ENCODE results near the gene ZNF292.
A peak's percentile ranks its signal among the peaks of the same experiment; 100 is the strongest.
"Not testable (repeated sequence)": the region's sequence is repeated elsewhere in the genome, so short reads cannot be mapped to it uniquely, and the experiment has no call there.

The ZNF292 gene

DNA sequence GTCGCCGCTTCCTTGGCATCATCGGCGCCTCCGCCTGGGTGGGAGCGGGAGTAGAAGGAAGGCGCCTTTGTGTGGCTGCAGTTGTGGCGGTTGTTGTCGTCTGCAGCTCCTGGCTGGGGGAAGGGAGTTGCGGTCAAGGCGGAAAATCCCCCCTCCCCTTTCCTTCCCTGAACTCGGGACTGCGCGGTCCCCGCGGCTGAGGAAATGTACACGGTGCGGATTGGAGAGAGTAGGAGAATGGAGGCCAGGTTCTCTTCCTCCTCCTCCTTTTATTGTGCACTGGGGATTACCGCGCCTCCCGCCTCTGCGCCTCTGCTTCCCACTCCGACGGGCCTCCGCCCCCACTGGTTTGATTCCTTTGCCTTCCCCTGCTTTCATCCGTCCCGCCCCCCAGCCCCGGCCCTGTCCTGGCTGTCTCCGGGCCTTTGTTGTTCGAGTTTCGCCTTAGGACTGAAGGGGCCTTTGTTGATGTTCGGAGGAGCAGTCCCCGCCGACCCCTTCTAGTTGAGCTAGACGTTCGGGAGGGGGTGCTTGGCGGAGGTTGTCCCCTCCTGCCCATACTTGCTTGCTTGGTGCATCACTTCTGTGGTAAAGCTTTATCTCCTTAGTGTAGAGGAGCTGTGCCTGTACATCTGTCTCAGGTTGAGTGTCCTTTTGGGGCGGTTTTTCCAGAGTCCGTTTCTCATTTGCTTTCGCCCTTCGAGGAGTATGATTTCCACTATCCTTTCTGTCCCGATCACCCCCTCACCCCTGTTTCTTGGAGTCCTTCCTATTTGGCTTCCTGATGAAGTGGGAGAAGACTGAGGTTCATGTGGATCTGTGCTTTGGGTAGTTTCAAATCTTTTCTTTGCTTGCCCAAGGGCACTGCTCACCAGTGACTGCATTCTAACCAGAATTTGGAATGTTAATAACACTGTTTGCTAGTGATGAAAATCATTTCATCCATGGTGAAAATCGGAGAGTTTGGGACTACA is 764 bp downstream of the ZNF292 start:
- intact Hi-C loops (cut with DNase I) = loop anchor here (5.0 to 10.0 kb wide), 3 partner anchors 169 to 316 kb away; partner anchors contain the start of genes CFAP206, GJB7, SLC35A1 and SMIM8
- DNase-seq = peak in 9 of 10 donors; percentile 32 to 86 (median 39)

DNA sequence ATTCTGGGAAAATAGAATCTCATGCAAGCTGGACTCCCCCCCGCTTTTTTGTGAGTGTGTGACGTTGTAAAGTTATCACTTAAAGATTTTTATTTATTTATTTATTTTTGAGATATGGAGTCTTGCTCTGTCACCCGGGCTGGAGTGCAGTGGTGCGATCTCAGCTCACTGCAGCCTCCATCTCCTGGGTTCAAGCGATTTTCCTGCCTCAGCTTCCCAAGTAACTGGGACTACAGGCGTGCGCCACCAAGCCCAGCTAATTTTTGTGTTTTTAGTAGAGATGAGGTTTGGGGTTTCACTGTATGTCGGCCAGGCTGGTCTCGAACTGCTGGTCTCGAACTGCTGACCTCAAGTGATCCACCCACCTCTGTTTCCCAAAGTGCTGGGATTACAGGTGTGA is 2.2 kb downstream of the ZNF292 start:
- not testable (repeated sequence) for DNase-seq

DNA sequence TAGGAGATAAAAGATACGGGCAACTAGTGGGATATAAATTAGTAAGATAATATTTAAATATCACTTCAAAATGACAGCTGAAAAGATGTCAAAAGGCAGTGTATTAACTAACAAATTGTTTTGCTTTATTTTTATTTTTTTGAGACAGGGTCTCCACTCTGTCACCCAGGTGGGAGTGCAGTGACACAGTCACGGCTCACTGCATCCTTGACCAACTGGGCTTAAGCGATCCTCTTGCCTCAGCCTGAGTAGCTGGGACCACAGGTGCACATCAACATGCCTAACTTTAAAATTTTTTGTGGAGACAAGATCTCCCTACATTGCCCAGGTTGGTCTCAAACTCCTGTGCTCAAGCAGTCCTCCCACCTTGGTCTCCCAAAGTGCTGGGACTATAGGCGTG is 5.9 kb downstream of the ZNF292 start:
- intact Hi-C loops (cut with DNase I) = no loop called here
- no peak for DNase-seq

More for the DNA sequence above, 2.2 kb downstream of the ZNF292 start:
- intact Hi-C loops (cut with DNase I) = loop anchor here (5.0 to 10.0 kb wide), 3 partner anchors 167 to 315 kb away; partner anchors contain the start of genes CFAP206, GJB7, SLC35A1 and SMIM8

GRCh38 chr6:87164004-87164403 is 8.6 kb downstream of the ZNF292 start:
- intact Hi-C loops (cut with DNase I) = no loop called here
- DNase-seq = no peak

GRCh38 chr6:87164506-87164905 is 9.1 kb downstream of the ZNF292 start:
- intact Hi-C loops (cut with DNase I) = no loop called here
- no peak for DNase-seq

DNA sequence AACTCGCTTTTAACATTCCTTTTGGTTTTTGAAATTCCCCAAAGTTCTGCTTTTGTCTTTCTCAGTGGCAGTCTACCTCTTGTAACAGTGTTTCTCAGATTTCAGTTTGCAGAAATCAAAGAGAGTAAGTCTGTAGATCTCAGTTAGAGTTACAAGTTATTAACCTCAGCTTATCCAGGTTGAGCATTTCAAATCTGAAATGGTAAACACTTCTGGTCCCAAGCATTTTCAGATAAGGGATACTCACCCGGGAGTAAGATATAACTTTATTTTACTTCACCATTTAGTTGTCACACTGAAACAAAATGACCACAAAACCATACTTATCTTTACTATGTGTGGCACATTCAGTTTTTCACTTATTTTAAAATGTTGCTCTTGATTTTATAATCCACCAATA is 9.8 kb downstream of the ZNF292 start:
- no peak for DNase-seq
- intact Hi-C loops (cut with DNase I) = no loop called here

DNA sequence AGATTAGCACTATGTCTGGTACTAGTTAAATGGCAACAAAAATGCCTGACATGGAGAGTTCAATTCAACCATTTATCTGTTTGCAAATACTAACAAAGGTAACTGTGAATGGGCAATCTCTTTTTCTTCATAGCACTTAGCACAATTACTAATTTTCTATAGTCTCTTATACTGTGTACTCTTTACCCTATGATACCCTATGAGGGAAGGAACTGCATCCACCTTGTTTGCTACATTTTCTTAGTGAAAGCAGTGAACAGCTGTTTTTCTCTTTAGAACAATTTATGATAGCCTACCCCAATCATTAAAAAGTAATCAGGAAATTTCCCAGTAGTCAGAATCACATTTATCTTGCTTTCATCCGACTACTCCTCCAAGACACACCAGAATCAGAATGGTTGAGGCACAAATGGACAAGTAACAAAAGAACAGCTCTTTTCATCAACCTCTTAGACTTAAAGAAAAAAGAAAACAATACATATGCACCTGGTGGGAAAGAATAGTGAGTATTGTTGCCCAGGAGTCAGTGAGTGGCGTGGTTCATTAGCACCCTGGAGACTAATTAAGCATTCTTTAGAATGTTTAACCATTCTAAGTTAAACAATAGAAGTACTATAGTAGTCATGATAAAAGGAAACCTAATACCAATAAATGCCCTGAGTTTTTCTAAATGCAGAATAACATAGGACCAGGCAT is 16.7 kb downstream of the ZNF292 start:
- intact Hi-C loops (cut with DNase I) = no loop called here
- no peak for DNase-seq

DNA sequence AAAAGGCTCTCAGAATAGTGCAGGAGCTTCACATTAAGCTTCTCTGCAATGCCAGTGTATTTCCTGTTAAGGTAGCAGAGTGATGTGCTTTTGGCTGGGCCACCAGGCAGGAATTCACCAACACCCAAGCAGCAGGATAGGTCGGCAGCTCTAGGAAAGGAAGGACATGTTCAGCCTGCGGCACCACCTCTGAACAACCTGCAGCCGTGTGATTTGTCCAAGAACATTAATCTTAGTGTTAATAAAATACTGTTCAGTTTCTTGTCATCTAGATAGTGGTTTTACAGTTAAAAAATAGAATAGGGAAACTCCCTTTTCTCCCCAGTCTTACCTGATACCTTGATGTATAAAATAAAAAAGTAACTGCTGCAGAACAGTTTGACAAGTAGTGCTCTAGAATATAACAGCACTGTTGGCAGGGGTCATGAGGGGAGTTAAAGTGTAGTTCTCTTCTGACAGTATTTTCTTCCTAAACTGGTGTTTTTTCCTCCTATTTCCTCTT is 18.8 kb downstream of the ZNF292 start:
- intact Hi-C loops (cut with DNase I) = no loop called here
- no peak for DNase-seq

- intact Hi-C loops (cut with DNase I) = no loop called here
- no peak for DNase-seq
These were observed 21.1 kb downstream of the ZNF292 start for GRCh38 chr6:87176493-87176892.

DNA sequence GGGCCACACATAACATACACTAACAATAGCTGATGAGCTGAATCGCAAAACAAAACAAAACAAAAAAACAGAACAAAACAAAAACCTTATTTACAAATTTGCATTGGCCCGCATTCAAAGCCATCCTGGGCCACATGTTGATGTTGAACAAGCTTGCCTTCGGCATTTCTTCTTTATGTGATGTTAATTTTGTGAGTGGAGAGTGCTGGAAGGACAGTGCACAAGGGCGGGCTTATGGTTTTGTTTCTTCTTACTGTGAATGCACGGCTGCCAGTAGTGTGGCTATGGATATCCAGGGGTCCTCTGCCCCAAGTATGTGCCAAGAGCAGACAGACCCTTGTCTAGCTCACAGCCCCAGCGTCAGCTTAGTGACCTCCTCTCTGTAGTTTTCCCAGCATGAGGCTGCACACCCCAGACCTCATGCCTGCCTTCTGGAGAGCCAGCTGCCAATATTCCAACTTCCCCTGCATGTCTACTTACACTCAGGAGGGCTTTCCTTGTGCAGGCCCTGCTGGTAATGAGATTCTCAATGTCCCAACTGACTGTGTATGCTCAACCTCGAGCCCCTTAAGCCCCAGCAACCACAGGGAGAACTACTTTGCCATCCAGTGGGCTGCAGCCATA is 24.9 kb downstream of the ZNF292 start:
- intact Hi-C loops (cut with DNase I) = no loop called here
- DNase-seq = no peak

GRCh38 chr6:87181903-87182302 is 26.5 kb downstream of the ZNF292 start:
- no peak for DNase-seq
- intact Hi-C loops (cut with DNase I) = no loop called here

DNA sequence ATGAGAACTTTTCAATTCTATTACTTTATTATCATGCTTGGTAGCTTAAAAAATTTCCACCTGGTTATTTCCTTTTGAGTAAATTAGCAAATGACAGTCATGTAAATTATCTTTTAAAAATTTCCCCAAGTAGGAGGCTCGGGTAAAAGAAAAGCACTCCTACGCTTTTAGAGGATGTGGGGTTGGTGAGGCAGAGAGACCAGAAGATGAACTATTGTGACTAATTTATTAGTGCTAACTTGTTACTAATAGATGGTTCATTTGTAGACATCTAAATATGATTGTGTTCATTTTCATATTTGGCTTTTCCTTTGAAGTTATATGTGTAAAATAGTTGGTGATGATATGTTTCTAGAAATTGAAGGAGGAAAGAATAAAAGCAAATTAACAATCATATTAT is 27.0 kb downstream of the ZNF292 start:
- intact Hi-C loops (cut with DNase I) = no loop called here
- DNase-seq = no peak

DNA sequence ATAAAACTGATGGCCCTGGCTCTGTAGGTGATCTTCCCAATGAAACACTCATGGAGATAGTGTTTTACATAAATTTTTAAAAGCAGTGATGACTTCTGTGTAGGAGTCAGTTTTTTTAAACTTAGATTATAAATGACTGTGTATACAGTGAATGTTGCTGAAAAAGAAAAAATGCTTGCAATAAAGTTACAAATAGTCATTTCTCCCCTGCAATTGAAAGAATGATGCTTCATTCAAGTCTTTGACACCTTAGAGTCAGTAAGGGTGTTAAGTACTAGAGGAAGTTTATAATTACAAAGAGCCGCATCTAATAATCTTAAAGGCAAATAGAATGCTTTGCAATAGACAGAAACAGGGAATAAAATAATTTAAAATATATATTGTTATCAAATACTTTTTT is 27.6 kb downstream of the ZNF292 start:
- intact Hi-C loops (cut with DNase I) = no loop called here
- DNase-seq = no peak

- DNase-seq = no peak
- intact Hi-C loops (cut with DNase I) = no loop called here
These were observed 28.3 kb downstream of the ZNF292 start for GRCh38 chr6:87183687-87184086.

- intact Hi-C loops (cut with DNase I) = no loop called here
- peak in 1 of 10 donors; percentile 9 for DNase-seq
These were observed 29.4 kb downstream of the ZNF292 start for GRCh38 chr6:87184762-87185250.

- intact Hi-C loops (cut with DNase I) = no loop called here
- no peak for DNase-seq
These were observed 41.0 kb downstream of the ZNF292 start for GRCh38 chr6:87196275-87196842.

DNA sequence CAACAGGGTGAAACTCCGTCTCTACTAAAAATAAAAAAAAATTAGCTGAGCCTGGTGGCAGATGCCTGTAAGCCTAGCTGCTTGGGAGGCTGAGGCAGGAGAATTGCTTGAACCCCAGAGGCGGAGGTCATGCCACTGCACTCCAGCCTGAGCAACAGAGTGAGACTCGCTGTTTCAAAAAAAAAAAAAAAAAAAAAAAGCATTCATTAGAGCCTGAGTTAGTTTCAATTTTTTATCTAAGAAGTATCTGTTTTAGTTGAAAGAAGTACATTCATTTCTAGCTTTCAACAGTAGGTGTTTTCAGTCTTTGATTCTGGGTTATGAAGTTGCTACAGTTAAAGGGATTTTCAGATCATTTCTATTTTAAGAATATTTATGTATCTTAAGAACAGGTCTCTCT is 42.2 kb downstream of the ZNF292 start:
- DNase-seq = no peak
- intact Hi-C loops (cut with DNase I) = no loop called here

DNA sequence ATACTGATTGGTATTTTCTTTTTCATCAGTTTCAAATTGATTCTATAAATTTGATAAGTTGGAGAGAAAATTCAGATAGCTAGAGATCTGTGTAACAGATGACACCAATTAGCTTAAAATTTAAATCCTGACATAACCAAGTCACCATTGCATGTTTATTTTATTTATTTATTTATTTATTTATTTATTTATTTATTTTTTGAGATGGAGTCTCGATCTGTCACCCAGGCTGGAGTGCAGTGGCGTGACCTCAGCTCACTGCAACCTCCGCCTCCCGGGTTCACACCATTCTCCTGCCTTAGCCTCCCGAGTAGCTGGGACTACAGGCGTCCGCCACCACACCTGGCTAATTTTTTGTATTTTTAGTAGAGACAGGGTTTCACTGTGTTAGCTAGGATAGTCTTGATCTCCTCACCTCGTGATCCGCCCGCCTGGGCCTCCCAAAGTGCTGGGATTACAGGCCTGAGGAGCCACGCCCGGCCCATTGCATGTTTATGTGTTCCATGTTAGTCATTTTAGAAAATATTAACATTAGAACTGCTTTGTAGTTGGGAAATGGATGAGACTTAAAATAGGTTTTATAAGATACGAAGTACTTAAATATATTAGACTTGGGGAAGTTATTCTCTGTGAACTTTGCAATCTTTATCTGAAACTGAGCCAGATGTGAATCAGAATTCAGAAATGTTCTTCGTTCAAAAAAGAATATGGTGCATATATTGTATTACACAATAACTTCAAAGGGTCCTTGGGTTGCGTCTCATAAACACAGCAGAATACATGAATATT is 42.9 kb downstream of the ZNF292 start:
- DNase-seq = peak in 1 of 10 donors; percentile 63
- intact Hi-C loops (cut with DNase I) = not testable (repeated sequence)

DNA sequence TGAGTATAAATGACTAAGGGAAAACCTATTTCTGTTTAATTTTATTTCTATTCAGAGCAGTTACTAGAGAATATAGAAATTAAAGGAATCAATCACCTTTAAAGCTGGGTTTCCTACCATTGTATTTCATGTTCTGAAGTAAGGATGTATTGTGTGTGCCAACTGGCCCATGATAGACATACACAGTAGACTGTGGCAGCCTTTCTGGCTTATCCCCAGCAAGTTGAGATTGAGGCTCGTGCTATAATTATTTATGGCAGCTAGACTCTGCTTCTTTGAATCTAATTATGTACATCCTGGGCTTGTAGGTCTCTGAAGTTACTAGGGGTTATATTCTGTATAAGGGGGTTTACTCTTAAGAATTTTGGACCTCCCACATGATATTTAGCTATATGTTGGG is 44.4 kb downstream of the ZNF292 start:
- intact Hi-C loops (cut with DNase I) = no loop called here
- no peak for DNase-seq

Data from posterior cingulate gyrus (tissue), 11 donors.